IMR-90 (cell line): ENCODE results near the gene POLD4. TPM values are rescaled to one million over a fixed set of nuclear protein-coding genes. Genes with fewer than 3 reads are reported as not detected.

Experiments
- ATAC-seq: fragments of 200-7000 bp; cut with Tn5 transposase; 2 replicates; pipeline ENCODE4 v1.9.1; 2020; ENCODE audit warnings: low read depth, mild to moderate bottlenecking, moderate library complexity
- BruUV-seq: library from RNA; stranded (reverse); fragments of 400-500 nt; replicated peaks from 2 replicates; lab custom pipeline; 2021; lab: Mats Ljungman, UMichigan
- CTCF ChIA-PET: fragments of 300-600 bp; formaldehyde crosslinking; extraction: SDS; loops from one replicate; lab custom pipeline; 2021; ENCODE audit warnings: antibody characterized with exemption; lab: Yijun Ruan, JAX
- POLR2A ChIA-PET: fragments of 300-600 bp; sonication (Branson Sonifier 250); formaldehyde crosslinking; loops from one replicate; lab custom pipeline; 2022; ENCODE audit warnings: antibody characterized with exemption; ENCODE audit not compliant: unreplicated experiment; lab: Charles Lee
- DNase-seq: peaks from one replicate; pipeline ENCODE4 v3.0.0; 2013
- H2AFZ ChIP-seq: replicated peaks from 2 replicates; pipeline ENCODE3; 2013; ENCODE audit warnings: low read length, mild to moderate bottlenecking; ENCODE audit not compliant: poor library complexity
- H2AK5ac ChIP-seq: 2 replicates; pipeline ENCODE4 v1.6.1; 2013; ENCODE audit warnings: low read depth, low read length, inconsistent platforms
- H2AK9ac ChIP-seq: replicated peaks from 2 replicates; pipeline ENCODE3; 2013; ENCODE audit warnings: mild to moderate bottlenecking, low read depth, low read length, moderate library complexity; ENCODE audit not compliant: poor library complexity
- H2BK120ac ChIP-seq: 2 replicates; pipeline ENCODE4 v1.6.1; 2013; ENCODE audit warnings: low read depth, low read length, inconsistent platforms
- H2BK15ac ChIP-seq: 3 replicates; pipeline ENCODE4 v1.6.1; 2013; ENCODE audit warnings: low read depth, low read length, inconsistent platforms
- H2BK20ac ChIP-seq: 2 replicates; pipeline ENCODE4 v1.6.1; 2013; ENCODE audit warnings: low read depth, mild to moderate bottlenecking, inconsistent platforms, low read length, moderate library complexity
- H2BK5ac ChIP-seq: 2 replicates; pipeline ENCODE4 v1.6.1; 2013; ENCODE audit warnings: mild to moderate bottlenecking, low read depth, low read length, inconsistent platforms; ENCODE audit not compliant: poor library complexity, severe bottlenecking
- H3K14ac ChIP-seq: replicated peaks from 2 replicates; pipeline ENCODE4 v1.6.1; 2013; ENCODE audit warnings: low read depth, low read length, inconsistent platforms
- H3K18ac ChIP-seq: 2 replicates; pipeline ENCODE4 v1.6.1; 2013; ENCODE audit warnings: low read depth, low read length, control low read depth
- H3K23ac ChIP-seq: 2 replicates; pipeline ENCODE4 v1.6.1; 2013; ENCODE audit warnings: low read depth, low read length, inconsistent platforms
- H3K27ac ChIP-seq: 2 replicates; pipeline ENCODE4 v1.5.1; 2013; ENCODE audit warnings: mild to moderate bottlenecking, control low read depth, low read length; ENCODE audit not compliant: insufficient read depth
- H3K27me3 ChIP-seq: 2 replicates; pipeline ENCODE4 v1.6.1; 2013; ENCODE audit warnings: low read length; ENCODE audit not compliant: control insufficient read depth, insufficient read depth
- H3K36me3 ChIP-seq: 2 replicates; pipeline ENCODE4 v1.6.1; 2013; ENCODE audit warnings: low read length, mixed read lengths; ENCODE audit not compliant: control insufficient read depth, insufficient read depth
- H3K4ac ChIP-seq: 2 replicates; pipeline ENCODE4 v1.6.1; 2013; ENCODE audit warnings: low read depth, low read length, inconsistent platforms
- H3K4me1 ChIP-seq: 2 replicates; pipeline ENCODE4 v1.6.1; 2013; ENCODE audit warnings: low read length, mixed read lengths; ENCODE audit not compliant: control insufficient read depth, insufficient read depth
- H3K4me2 ChIP-seq: 2 replicates; pipeline ENCODE4 v1.6.1; 2013; ENCODE audit warnings: low read depth, mild to moderate bottlenecking, control low read depth, low read length, moderate library complexity
- H3K4me3 ChIP-seq: 2 replicates; pipeline ENCODE4 v1.5.1; 2013; ENCODE audit warnings: low read depth, mild to moderate bottlenecking, control low read depth, low read length, moderate library complexity; ENCODE audit not compliant: insufficient read depth
- H3K56ac ChIP-seq: 2 replicates; pipeline ENCODE4 v1.6.1; 2013; ENCODE audit warnings: low read length, inconsistent platforms; ENCODE audit not compliant: insufficient read depth; ENCODE audit errors: extremely low read depth
- H3K79me1 ChIP-seq, 2 experiments: 2 replicates each; pipeline ENCODE4 v1.6.1; 2013; ENCODE audit warnings: low read length in 2 of 2, inconsistent platforms in 1 of 2, low read depth in 1 of 2
- H3K9ac ChIP-seq: 2 replicates; pipeline ENCODE4 v1.6.1; 2013; ENCODE audit warnings: low read depth, low read length, control low read depth
- H3K9me1 ChIP-seq: 2 replicates; pipeline ENCODE4 v1.6.1; 2013; ENCODE audit warnings: low read length, inconsistent platforms; ENCODE audit not compliant: insufficient read depth
- H3K9me3 ChIP-seq: 2 replicates; pipeline ENCODE4 v1.6.1; 2013; ENCODE audit warnings: low read length; ENCODE audit not compliant: control insufficient read depth, insufficient read depth
- H4K20me1 ChIP-seq: 2 replicates; pipeline ENCODE4 v1.6.1; 2013; ENCODE audit warnings: low read length, inconsistent platforms; ENCODE audit not compliant: insufficient read depth
- H4K5ac ChIP-seq: 2 replicates; pipeline ENCODE4 v1.6.1; 2013; ENCODE audit warnings: mild to moderate bottlenecking, low read depth, low read length, control low read depth
- H4K8ac ChIP-seq, 2 experiments: 2 replicates each; pipeline ENCODE4 v1.6.1; 2013; ENCODE audit warnings: low read depth in 2 of 2, low read length in 2 of 2, control low read depth in 1 of 2, inconsistent platforms in 1 of 2
- H4K91ac ChIP-seq: 2 replicates; pipeline ENCODE4 v1.6.1; 2013; ENCODE audit warnings: low read depth, low read length, inconsistent platforms; ENCODE audit not compliant: insufficient read depth
- BHLHE40 ChIP-seq: fragments of 150-350 bp; IDR thresholded peaks from 2 replicates; pipeline ENCODE4 v1.6.1; 2016; ENCODE audit warnings: mild to moderate bottlenecking, low read depth, low read length
- RAD21 ChIP-seq: IDR thresholded peaks from 2 replicates; pipeline ENCODE4 v1.6.1; 2012; ENCODE audit warnings: low read length, improper control_type of control experiment
- WGBS, 2 experiments: methylation state at CpG; one replicate each; pipeline versions ENCODE4 v1.1.5 to v1.1.7; 2013; ENCODE audit warnings: missing lambda C conversion rate in 2 of 2; ENCODE audit not compliant: insufficient read length in 1 of 2; ENCODE audit errors: extremely low coverage in 2 of 2; 5-methylcytosine and 5-hydroxymethylcytosine counted together
- dilution Hi-C: fragments of 300-500 bp; cut with HindIII; formaldehyde crosslinking; loops from one replicate; pipeline ENCODE4 v1.14.3; 2018; ENCODE audit warnings: low sequenced_read_pairs; ENCODE audit not compliant: unreplicated experiment
- in situ Hi-C: fragments of 300-500 bp; cut with MboI; formaldehyde crosslinking; loops from 3 replicates; pipeline ENCODE4 v1.14.3; 2019; ENCODE audit warnings: low sequenced_read_pairs, inconsistent platforms, mixed read lengths
- intact Hi-C: fragments of 100-400 bp; cut with micrococcal nuclease; formaldehyde crosslinking; loops from 2 replicates; pipeline ENCODE4 v1.10.0; 2022
- polyA plus RNA-seq, 3 experiments: library from polyadenylated mRNA; depleted of rRNA; stranded (reverse); fragments of >200 nt; gene quantifications; 2 replicates each; pipeline ENCODE4 v1.2.3, GENCODE V29; 2012; ENCODE audit warnings: low replicate concordance in 1 of 3
- total RNA-seq: library from RNA; depleted of rRNA; stranded (reverse); fragments of >200 nt; gene quantifications from 2 replicates; pipeline ENCODE4 v1.2.3, GENCODE V29; 2012

POLD4 gene
- total and polyA plus RNA-seq, 2 of the 4 experiments (the other 2 are of a cell fraction): 46.4 to 133 TPM

DNA sequence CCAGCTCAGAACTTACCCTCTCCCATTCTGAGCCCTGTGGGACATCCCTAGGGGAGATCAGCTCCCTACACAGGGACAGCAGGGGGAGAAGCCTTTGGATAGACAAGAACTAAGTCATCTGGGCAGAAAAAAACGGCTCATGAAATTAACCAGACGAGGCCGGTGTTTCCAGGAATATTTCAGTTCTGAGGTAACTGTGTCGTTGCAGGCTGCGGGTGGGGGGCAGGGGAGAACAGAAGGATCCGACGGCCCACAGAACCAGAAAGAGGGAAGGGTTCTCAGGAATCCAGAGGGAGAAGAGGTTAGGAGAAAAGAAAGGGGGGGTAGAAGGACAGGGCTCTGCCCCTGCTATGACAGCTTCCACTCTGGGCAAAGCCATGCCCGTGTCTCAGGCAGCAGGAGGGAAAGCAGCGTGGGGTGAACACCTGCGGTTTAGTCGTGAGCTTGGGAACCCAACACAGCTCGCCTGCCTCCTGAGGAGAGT lies 16.5 kb upstream of the POLD4 start:
- H2BK120ac ChIP-seq: peak overlapping the region; percentile 72
- intact Hi-C loops: loop anchor here (2.0 kb wide), 1 partner anchor 13 kb away; no protein-coding TSS in a partner anchor
- ATAC-seq (no peak), DNase-seq (peak; percentile 71)
- peak overlapping the region; percentile 81 for H3K4ac ChIP-seq
- peak overlapping the region; percentile 86 for H4K91ac ChIP-seq
- 20% methylated on average over 6 of the region's 12 CpGs; no CpG with 5 or more reads in 1 of the 2 experiments for WGBS, 2 experiments
- peaks cover 57% of the 10 kb centered on the region for H3K4me1 ChIP-seq
- no peaks in the 10 kb centered on the region for H3K27me3 ChIP-seq
- BruUV-seq: no TSS peak
- dilution Hi-C loops: no loop called here
- peak overlapping the region; percentile 10; the same call in 1 of the 2 replicates for H3K9ac ChIP-seq
- TF ChIP-seq RAD21 (peak; percentile 15; the same call in 1 of the 2 replicates), BHLHE40 (no peak)
- peak overlapping the region; percentile 73 for H2BK20ac ChIP-seq
- in situ Hi-C loops: no loop called here
- H3K9me1 ChIP-seq: peaks cover 44% of the 10 kb centered on the region
- H3K23ac ChIP-seq: peak overlapping the region; percentile 13
- no peak overlapping the region for H2AFZ ChIP-seq
- no peak overlapping the region for H3K4me3 ChIP-seq
- peak overlapping the region; percentile 63 for H2AK9ac ChIP-seq
- H2BK5ac ChIP-seq: peak overlapping the region; percentile 77
- H2AK5ac ChIP-seq: peak overlapping the region; percentile 75
- no peaks in the 10 kb centered on the region for H3K9me3 ChIP-seq
- H3K4me2 ChIP-seq: peak overlapping the region; percentile 66
- H4K20me1 ChIP-seq: peaks cover 61% of the 10 kb centered on the region
- peaks cover 5 to 71% of the 10 kb centered on the region in 2 experiments; a peak in 3 of 4 replicates for H3K79me1 ChIP-seq
- ChIA-PET POLR2A (interaction anchor here (0.5 to 1.2 kb wide), 3 partner anchors 17 to 26 kb away, joined by 3 read pairs; partner anchors contain the start of gene POLD4), CTCF (interaction anchor here (1.6 to 2.3 kb wide), 5 partner anchors 13 to 24 kb away, joined by 4 to 15 read pairs (median 9); partner anchors contain the start of gene POLD4)
- H3K27ac ChIP-seq: peak overlapping the region; percentile 82
- peak overlapping the region; percentile 28 for H4K5ac ChIP-seq
- H3K14ac ChIP-seq: peak overlapping the region; percentile 77
- H4K8ac ChIP-seq: peak overlapping the region in 1 of 2 experiments; percentile 37; a peak in 1 of 4 replicates
- peak overlapping the region; percentile 50; the same call in 1 of the 3 replicates for H2BK15ac ChIP-seq
- peaks cover 16% of the 10 kb centered on the region for H3K36me3 ChIP-seq
- H3K18ac ChIP-seq: peak overlapping the region; percentile 58
- no peak overlapping the region for H3K56ac ChIP-seq
